Epidermal melanocyte (primary cell): ENCODE results near the gene WSB2.
A peak's percentile ranks its signal among the peaks of the same experiment; 100 is the strongest.
"Not testable (repeated sequence)": the region's sequence is repeated elsewhere in the genome, so short reads cannot be mapped to it uniquely, and the experiment has no call there.

Experiments
- DNase-seq: peaks from one replicate; pipeline ENCODE4 v3.0.0; 2011; ENCODE audit warnings: low spot score; ENCODE audit not compliant: insufficient read length

WSB2 gene

DNA sequence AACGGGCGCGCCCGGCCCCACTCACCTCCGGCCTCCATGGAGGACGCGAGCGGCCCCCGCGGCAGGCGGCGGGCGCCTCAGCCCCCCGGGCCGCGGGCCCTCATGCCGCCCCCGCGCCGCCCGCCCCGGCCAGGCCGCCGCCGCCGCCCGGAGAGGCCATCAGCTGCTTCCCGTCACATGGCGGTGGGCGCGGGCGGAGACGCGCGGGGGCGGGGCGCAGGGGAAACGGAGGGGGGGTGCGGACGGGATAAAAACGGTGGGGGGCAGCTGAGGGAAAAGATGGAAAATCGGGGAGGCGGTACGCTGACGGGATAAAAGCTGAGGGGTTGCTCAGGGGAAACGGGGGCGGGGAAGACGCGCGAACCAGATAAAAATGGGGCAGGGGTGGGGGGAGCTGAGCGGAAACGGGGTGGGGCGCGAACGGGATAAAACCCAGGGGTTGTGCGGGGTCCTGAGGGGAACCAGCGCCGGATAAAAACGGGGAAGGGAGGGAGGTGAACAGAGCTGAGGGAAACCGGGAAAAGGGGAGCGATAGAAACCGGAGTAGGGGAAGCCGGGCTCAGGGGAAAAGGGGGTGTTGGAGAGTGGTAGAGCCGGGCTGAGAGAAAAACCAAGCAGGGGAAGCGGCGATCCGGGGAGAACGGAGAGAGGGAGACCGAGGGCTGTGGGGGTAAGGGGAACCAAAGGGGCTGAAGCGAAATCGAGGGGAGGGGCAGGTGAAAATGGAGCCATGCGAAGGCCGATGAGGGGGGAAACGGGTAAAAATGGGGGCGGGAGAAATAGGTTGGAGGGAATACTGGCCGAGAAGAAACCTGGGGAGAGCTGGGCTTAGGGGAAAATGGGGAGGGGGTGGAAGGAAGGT is at the start of gene WSB2:
Gene WSB2, minus strand, starts transcription at position 169 of the 862 bp plus-strand sequence. Its CDS starts 131 bp downstream, at position 38.
- peak; percentile 30 for DNase-seq

GRCh38 chr12:118109088-118109487 is 48.1 kb upstream of the WSB2 start:
- no peak for DNase-seq

DNA sequence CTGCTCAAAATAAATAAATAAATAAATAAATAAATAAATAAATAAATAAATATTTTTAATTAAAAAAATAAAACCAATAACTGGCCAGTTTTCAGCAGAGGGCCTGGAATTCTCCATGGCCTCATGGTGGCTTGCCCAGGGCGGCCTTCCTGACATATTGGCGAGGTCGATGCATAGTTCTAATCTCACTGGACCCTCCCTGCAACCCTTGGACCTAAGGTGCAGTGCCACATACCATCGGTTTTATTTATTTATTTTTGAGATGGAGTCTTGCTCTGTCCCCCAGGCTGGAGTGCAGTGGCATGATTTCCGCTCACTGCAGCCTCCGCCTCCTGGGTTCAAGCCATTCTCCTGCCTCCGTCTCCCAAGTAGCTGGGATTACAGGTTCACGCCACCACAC is 46.7 kb upstream of the WSB2 start:
- DNase-seq, result no peak

DNA sequence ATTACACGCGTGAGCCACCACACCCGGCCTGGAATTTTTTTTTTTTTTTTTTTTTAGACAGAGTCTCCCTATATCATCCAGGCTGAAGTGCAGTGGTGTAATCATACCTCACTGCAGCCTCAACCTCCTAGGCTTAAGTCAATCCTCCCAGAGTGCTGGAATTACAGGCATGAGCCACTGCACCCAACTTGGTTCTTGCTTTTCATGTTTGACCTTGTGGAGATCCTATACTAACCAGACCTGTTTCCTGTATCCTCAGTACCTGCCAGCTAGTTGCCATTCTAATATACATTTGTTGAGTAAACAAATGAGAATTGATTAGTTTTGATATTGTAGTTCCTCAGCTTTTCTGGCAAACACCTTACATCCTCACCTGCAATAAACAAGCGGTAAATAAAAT is 46.0 kb upstream of the WSB2 start:
- DNase-seq, result no peak

DNA sequence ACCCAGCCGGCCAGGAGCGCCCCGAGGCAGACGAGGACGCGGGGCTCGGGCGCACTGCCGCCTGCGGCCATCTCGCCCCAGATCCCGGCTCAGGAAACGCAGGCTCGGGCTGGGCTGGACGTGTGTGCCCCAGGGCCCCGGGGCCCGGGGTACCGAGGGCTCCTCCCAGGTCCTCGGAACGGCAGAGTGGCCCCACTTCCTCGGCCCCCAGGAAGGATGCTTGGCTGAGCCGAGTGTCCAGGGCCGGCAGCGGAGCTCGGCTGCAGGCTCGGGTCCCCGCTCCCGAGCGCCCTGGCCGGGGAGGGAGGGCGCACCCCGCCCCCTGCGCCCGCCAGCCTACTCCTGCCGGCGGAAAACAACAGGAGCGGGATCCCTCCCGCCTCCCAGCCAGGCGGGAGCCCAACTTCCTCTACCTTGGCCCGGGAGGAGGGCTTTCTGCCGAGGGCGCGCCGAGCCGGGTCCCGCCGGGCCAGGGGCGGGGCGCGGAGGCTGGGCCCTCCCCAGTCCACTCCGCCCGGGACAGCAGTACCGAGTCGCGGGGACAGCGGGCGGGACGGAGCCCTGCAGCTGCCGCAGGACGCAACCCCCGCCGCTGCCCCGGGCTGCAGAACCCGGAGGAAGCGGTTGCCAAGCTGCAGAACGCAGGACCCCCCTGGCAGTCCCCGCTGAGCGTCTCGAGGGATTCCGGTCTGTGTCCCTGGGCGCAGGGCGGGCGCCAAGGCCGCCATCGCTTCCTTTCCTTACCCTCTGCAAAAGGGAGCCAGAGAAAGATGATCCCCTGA is 42.8 kb upstream of the WSB2 start, which contains the start of gene VSIG10:
Gene VSIG10, minus strand, starts transcription at position 411 of the 782 bp plus-strand sequence. Its CDS starts 340 bp downstream, at position 71.
- DNase-seq, result peak; percentile 66

GRCh38 chr12:118103201-118103600 is 42.2 kb upstream of the WSB2 start:
- no peak for DNase-seq

DNA sequence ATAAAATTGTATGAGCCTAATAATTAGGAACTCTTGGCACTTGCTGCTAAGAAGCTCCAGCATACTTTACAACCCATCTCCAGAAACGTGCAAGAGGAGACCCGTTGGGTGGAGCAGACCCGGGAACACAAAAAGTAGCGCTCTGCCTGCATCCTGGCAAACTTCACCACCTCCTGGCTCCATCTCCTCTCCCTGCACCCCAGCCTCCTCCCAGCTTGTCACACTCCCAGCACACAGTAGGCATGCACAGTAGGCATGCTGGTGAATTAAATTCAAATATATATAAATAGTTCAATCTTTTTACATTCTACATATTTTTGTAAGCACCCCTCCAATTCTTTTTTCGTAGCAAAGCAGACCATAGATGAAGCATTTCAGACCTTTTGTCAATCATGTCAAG is 41.6 kb upstream of the WSB2 start:
- no peak for DNase-seq

GRCh38 chr12:118102070-118102469 is 41.1 kb upstream of the WSB2 start:
- no peak for DNase-seq

- DNase-seq, result no peak
These were observed 40.1 kb upstream of the WSB2 start for GRCh38 chr12:118101051-118101450.

GRCh38 chr12:118098911-118099671 is 38.1 kb upstream of the WSB2 start:
- DNase-seq, result no peak

GRCh38 chr12:118098401-118098800 is 37.4 kb upstream of the WSB2 start:
- DNase-seq, result no peak

DNA sequence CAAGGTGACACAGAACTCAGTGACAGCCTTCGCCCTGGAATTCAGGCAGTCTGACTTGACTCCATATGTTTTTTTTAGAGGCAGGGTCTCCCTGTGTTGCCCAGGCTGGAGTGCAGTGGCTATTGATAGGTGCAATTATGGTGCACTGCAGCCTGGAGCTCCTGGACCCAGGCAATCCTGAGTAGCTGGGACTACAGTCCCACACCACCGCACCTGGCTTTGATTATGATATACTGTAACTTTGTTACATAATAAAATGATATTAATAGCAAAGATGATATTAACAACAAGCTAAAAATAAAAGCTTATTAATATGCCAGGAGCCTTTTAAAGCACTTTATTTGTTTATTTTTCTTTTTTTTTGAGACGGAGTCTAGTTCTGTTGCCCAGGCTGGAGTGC is 33.1 kb upstream of the WSB2 start:
- DNase-seq, result no peak

DNA sequence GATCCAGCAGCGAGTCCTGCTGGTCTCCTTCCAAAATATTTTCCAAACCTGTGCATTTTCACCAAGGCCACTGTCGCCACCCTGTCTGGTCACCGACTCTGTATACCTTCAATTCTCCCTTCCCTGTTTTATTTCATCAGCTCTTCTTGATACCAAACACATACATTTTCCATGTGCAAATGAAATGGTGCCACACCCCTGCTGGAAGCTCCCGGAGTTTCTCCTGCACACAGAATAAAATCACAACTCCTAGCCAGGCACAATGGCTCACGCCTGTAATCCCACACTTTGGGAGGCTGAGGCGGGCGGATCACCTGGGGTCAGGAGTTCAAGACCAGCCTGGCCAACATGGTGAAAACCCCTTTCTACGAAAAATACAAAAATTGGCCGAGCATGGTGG is 28.8 kb upstream of the WSB2 start:
- DNase-seq, result no peak

DNA sequence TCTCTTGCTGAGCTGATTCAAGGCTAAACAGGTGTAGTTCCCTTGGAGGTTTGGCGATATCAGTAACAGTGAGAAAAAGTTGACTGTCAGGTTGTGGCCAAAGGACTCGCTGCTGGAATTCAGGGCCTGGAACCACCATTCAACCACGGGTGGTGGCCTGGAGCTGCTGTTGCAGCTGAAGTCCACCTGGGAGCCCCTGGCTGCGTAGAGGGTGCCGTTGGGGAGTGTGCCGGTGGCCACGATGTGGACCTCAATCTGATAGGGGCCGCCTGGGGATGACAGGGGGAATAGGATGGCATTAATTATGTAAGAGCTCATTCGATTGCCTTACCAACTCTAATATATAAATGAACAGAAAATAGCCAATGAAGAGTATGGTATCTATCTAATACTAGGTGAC is 21.2 kb upstream of the WSB2 start:
- no peak for DNase-seq

GRCh38 chr12:118081521-118081920 is 20.5 kb upstream of the WSB2 start:
- not testable (repeated sequence) for DNase-seq

- DNase-seq, result no peak
These were observed 12.8 kb upstream of the WSB2 start for GRCh38 chr12:118073768-118074167.

- no peak for DNase-seq
These were observed 9.7 kb upstream of the WSB2 start for GRCh38 chr12:118070650-118071049.

- no peak for DNase-seq
These were observed 7.5 kb upstream of the WSB2 start for GRCh38 chr12:118068445-118068844.

GRCh38 chr12:118065380-118065779 is 4.4 kb upstream of the WSB2 start:
- DNase-seq, result no peak

- DNase-seq, result no peak
These were observed 3.6 kb upstream of the WSB2 start for GRCh38 chr12:118064608-118065007.

DNA sequence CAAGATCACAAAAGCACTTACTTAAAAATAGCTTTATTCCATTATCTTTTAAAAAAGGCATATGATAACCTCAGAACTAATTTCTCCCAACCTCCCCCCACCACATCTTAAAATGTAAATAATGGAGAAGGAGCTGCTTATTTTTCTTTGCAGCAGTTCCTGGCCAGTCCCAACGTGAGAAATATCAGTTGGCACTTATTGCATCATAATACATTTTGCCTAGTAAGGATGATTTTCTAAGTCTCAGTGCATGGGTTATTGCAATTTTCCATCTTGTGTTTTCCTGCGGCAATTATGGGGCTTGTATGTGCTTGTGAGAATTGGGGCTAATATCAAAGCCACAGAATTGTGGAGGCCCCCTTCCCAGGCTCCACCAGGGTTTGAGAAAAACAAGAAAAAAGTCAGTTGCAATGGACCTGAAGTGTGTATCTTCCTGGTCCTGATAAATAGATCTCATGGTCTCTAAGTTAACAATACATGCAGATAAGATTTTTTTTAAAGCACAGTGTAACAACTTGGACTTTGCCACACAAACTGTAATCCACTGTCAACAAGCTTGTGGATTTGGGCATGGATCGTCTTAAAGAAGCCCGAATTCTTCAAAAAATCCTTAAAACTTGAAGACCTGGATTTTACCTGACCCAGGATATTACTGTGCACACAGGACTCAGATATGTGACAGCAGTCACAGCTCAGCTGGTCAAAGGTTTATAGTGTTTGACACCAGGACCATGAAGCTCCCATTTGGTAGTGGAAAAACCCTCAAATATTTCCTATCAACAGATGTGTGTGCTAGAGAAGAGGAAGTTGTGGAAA is 2.8 kb upstream of the WSB2 start:
- no peak for DNase-seq
